TTC549 (cell line): Measurements from ENCODE around the gene IL27RA.
A peak's percentile ranks its signal among the peaks of the same experiment; 100 is the strongest.
"Not testable (repeated sequence)": the region's sequence is repeated elsewhere in the genome, so short reads cannot be mapped to it uniquely, and the experiment has no call there.

Source experiments
- FAIRE-seq: peaks from 2 replicates; lab custom pipeline; 2012; peaks lifted over from hg19 to GRCh38; lab: Jason Lieb, UNC

Gene IL27RA

DNA sequence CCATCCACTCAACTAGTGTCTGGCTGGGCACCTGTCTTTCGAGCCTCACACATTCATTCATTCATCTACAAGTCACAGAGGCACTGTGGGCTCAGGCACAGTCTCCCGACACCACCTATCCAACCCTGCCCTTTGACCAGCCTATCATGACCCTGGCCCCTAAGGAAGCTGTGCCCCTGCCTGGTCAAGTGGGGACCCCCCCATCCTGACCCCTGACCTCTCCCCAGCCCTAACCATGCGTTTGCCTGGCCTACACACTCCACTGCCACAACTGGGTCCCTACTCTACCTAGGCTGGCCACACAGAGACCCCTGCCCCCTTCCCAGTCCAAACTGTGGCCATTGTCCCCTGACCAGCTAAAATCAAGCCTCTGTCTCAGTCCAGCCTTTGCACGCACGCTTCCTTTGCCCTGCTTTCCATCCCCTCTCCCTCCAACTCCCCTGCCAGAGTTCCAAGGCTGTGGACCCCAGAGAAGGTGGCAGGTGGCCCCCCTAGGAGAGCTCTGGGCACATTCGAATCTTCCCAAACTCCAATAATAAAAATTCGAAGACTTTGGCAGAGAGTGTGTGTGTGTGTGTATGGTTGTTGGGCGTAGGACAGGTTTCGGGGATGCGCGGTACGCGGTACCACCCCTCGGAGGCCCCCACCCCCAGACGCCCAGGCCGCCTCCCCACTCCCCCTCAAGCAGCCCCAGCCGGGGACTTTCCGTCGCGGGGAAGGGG lies 404 bp upstream of the IL27RA start:
- FAIRE-seq = no peak

DNA sequence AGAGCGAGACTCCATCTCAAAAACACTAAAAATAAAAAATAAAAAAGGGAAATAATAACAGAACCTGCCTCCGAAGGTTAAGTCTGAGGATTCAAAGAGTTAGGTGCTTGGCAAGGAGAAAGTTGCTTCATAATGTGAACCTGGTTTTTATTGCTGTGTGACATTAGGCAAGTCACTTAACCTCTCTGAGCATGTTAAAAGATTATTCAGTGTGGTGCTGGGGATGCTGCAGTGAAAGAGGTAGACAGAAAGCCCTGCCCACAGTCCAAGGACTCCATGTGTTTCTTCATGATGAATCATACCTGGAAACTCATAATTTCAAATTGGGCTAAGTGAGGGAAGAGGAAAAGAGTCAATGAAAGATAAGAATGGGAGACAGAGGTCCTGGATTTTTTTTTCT lies 2.4 kb downstream of the IL27RA start:
- no peak for FAIRE-seq

DNA sequence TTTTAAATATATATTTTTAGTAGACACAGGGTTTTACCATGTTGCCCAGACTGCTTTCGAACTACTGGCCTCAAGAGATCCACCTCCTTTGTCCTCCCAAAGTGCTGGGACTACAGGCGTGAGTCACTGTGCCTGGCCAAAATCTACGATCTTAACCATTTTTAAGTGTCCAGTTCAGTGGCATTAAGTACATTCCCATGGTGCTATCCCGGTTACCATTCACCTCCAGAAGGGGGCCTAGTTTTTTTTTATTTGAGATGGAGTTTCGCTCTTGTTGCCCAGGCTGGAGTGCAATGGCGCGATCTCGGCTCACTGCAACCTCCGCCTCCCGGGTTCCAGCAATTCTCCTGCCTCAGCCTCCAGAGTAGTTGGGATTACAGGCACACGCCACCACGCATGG lies 3.6 kb downstream of the IL27RA start:
- not testable (repeated sequence) for FAIRE-seq

DNA sequence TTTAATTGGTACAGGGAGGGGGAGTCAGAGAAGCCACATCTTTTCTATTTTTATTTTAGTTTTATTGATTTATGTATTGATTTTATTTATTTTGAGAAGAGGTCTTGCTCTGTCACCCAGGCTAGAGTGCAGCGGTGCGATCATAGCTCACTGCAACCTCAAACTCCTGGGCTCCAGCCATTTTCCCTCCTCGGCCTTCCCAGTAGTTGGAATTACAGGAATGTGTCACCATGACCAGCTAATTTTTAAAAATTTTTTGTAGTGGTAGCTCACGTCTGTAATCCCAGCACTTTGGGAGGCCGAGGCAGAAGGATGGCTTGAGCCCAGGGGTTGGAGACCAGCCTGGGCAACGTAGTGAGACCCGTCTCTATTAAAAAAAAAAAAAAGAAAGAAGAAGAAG lies 4.1 kb downstream of the IL27RA start:
- no peak for FAIRE-seq

DNA sequence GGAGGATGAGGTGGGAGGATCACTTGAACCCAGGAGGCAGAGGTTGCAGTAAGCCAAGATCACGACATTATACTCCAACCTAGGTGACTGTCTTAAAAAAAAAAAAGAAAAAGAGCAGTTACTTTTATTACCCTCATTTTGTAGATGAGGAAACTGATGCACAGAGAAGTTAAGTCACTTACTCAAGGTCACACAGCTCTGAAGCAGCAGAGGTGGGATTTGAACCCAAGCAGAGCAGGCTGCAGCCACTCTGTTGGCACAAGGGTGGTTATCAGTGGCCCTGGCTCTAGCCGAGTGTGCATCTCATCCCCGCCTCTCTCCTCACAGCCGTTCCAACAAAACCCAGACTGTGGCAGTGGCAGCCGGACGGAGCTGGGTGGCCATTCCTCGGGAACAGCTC lies 7.6 kb downstream of the IL27RA start:
- no peak for FAIRE-seq

DNA sequence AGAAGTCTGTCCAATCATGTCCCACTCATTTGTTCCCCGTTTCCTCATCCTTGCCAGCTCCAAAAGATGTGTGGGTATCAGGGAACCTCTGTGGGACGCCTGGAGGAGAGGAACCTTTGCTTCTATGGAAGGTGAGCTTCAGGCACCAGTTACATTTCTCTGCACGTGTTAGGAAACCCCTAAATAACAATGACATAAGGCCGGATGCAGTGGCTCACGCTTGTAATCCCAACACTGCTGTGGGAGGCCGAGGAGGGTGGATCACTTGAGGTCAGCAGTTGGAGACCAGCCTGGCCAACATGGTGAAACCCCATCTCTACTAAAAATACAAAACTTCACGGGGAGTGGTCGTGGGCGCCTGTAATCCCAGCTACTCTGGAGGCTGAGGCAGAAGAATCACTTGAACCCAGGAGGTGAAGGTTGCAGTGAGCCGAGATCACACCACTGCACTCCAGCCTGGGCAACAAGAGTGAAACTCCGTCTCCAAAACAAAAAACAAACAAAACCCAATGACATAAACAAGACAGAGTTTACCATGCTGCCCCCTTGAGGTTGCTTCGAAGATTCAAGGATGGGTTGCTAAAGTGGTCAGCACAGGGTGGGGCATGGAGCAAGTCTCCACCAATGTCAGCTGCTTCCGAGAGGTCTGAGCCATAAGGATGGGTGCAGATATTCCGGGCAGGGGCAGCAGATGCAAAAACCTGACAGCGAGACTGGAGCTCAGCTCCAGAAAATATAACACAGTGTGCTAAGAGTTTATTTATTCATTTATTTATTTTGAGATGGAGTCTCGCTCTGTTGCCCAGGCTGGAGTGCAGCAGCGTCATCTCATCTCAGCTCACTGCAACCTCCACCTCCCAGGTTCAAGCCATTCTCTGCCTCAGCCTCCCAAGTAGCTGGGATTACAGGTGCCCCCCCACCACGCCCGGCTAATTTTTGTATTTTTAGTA lies 11.4 kb downstream of the IL27RA start:
- FAIRE-seq = peak; percentile 25

DNA sequence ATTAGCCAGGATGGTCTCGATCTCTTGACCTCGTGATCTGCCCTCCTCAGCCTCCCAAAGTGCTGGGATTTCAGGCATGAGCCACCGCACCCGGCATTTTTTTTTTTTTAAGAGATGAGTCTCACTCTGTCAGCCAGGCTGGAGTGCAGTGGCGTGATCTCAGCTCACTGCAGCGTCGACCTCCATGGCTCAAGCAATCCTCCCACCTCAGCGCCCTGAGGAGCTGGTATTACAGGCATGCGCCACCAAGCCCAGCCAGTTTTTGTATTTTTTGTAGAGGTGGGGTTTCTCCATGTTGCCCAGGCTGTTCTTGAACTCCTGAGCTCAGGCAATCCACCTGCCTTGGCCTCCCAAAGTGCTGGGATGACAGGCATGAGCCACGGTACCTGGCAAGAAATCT lies 16.3 kb downstream of the IL27RA start:
- FAIRE-seq = not testable (repeated sequence)

DNA sequence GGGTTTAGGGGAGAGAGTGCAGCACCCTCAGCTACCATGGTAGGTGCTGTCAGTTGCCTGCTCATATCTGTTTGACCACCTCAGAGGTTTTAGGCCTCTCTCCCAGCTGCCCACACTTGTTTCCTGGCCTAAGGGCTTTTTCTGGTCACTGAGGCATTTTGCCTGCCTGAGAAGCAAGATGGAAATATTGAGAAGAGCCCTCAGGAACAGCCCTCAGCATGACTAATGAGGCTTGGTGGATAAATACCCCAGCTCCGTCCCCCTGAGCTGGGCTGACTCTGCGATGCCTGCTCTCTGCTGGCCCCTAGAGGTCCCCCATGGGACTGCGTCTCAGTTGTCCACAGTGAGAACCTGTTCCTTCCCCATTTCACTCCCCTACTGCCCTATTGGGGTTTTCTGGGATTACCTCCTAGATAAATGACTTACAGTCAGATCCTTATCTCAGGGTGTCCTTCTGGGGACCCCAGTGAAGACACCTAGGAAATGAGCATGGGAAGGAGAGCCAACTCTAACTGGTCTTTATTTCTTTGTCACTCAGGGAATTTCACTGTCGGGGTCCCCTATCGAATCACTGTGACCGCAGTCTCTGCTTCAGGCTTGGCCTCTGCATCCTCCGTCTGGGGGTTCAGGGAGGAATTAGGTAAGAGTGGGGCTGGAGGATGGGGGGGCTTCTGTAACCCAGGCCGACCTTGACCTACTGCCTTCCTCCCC lies 17.0 kb downstream of the IL27RA start:
- no peak for FAIRE-seq

DNA sequence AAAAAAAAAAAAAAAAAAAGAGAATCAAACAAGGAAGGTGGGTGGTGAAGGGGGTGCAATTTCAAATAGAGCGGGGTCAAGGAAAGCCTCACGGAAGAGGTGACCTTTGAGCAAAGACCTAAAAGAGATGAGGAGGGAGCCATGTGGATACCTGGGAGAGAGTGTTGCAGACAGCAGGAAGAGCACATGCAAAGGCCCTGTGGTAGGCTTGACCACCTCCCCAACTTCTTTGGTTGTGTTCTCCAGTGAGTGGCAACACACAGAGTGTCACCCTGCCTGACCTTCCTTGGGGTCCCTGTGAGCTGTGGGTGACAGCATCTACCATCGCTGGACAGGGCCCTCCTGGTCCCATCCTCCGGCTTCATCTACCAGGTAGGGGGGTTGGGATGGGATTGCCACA lies 18.9 kb downstream of the IL27RA start:
- FAIRE-seq = no peak

DNA sequence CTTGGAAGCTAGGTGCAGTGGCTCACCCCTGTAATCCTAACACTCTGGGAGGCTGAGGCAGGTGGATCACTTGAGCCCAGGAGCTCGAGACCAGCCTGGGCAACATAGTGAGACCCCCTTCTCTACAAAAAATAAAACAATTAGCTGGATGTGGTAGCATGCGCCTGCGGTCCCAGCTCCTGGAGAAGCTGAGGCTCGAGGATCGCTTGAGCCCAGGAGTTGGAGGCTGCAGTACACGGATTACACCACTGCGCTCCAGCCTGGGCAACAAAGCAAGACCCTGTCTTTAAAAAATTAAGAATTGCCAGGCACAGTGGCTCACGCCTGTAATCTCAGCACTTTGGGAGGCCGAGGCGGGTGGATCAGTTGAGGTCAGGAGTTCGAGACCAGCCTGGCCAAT lies 19.4 kb downstream of the IL27RA start:
- not testable (repeated sequence) for FAIRE-seq

DNA sequence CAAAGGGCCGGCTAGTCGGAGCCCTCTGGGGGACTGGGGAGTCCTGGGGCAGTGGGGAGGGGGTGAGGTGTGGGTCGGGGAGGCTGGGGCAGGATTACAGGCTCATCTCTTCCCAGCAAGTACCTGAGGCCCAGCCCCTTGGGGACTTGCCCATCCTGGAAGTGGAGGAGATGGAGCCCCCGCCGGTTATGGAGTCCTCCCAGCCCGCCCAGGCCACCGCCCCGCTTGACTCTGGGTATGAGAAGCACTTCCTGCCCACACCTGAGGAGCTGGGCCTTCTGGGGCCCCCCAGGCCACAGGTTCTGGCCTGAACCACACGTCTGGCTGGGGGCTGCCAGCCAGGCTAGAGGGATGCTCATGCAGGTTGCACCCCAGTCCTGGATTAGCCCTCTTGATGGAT lies 20.4 kb downstream of the IL27RA start:
- FAIRE-seq = no peak

DNA sequence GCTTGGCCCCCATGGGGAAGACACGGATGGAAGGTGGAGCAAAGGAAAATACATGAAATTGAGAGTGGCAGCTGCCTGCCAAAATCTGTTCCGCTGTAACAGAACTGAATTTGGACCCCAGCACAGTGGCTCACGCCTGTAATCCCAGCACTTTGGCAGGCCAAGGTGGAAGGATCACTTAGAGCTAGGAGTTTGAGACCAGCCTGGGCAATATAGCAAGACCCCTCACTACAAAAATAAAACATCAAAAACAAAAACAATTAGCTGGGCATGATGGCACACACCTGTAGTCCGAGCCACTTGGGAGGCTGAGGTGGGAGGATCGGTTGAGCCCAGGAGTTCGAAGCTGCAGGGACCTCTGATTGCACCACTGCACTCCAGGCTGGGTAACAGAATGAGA lies 20.9 kb downstream of the IL27RA start:
- FAIRE-seq = no peak

DNA sequence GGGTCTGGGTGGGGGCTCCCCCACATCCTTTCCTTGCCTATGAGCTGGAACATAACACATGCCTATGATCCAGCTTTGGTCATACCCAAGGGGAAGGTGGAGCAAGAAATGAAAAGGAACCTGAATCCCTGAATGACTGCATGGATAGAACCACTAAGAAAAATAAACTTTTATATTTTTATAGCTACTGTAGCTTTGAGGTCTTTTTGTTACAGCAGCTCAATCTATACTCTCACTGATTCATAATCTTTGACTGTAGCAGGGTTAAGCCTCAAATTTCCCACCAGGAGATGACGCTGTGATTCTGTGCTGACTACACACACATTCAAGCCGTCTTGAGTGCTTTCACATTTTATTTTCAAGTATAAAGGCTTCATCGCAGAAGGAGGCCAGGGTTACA lies 21.5 kb downstream of the IL27RA start:
- no peak for FAIRE-seq

DNA sequence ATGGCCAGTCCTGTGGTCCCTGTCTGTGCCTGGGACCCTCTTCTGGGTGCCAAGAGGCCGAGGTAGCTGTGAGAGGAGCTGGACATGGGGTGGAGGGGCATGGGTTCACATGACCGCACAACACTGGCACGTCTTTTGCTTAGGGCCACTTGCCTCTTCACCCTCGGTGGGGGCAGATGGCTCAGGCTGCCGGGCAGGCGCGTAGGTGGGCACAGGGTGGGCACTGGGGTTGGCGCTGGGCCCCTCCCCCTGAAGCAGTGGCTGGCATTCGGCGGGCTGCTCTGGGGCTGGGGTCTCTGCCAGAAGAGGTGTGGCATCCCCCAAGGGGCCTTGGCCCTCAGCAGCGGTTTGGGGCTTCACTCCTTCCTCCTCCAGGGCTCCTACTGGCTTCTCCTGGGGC lies 21.9 kb downstream of the IL27RA start:
- FAIRE-seq = no peak

DNA sequence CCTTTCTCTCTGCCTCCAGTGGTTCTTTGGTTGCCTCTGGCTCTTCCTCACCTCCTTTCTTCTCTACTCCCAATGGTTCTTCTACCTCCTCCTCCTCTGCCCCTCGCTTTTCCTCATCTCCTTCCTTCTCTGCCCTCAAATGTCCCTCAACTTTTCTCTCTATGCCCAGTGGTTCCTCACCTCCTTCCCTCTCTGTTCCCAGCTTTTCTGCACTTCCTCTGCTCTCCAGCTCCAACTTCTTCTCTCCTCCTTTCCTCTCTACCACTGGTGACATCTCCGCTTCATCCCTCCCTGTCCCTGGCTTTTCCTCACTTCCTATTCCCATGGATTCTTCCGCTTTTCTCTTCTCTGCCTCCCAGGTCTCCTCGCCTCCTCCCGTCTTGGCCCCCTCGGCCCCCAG lies 22.5 kb downstream of the IL27RA start:
- FAIRE-seq = no peak

DNA sequence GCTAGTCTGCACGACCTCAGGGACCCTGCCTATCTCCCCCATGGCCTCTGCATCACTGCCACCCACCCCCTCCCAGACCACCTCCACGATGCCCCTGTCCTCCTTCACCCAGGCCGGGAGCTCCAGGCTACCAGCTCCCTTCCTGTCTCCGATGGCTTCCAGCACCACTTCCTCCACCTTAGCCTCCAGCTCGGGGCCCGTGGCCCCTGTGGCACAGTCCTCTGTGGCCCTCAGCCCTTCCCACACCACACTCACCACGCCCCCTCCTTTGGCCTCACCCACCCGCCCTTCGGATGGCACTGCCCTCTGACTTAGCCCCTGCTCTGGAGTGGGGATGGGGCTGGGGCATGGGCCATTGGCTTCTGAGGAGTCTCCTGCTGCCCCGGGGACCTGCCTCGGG lies 23.2 kb downstream of the IL27RA start:
- FAIRE-seq = no peak

DNA sequence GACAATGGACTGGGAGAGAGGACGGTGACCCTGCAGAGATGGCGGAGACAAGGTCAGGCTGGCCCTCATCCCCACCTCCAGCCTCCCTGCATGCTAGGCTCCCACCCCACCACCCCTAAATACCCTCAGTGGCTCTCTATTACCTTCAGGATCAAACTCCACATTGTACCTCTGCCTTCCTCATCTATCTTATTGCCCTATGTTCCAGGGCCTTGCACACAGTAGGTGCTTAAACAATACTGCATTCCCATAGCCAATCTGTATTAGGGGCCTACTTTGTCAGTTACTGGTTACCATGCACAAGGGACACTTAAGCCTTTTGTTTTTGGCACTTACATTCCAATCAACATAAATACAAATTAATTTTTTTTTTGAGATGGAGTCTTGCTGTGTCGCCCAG lies 23.8 kb downstream of the IL27RA start:
- FAIRE-seq = no peak

DNA sequence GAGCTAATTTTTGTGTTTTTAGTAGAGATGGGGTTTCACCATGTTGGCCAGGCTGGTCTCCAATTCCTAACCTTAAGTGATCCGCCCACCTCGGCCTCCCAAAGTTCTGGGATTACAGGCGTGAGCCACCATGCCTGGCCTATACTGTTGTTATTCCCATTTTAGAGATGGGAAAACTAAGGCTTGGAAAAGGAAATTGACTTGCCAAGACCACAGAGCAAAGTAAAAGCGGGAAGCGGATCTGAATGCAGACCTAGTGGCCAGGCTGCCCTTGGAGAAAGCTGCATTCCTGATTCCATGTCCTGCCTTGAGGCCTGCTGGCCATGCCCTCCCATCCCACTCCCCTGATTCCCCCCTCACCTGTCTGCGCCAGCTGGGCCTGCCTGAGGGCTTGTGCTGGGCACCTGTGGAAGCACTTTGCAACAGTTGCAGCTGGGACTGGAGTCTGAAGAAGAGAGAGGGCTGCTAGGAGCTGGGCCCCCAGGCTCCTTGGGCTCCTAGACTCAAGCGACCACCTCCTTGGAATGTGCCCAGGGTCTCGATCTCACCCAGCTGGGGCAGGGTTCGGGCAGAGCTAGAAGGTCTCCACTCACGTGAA lies 24.6 kb downstream of the IL27RA start:
- no peak for FAIRE-seq

DNA sequence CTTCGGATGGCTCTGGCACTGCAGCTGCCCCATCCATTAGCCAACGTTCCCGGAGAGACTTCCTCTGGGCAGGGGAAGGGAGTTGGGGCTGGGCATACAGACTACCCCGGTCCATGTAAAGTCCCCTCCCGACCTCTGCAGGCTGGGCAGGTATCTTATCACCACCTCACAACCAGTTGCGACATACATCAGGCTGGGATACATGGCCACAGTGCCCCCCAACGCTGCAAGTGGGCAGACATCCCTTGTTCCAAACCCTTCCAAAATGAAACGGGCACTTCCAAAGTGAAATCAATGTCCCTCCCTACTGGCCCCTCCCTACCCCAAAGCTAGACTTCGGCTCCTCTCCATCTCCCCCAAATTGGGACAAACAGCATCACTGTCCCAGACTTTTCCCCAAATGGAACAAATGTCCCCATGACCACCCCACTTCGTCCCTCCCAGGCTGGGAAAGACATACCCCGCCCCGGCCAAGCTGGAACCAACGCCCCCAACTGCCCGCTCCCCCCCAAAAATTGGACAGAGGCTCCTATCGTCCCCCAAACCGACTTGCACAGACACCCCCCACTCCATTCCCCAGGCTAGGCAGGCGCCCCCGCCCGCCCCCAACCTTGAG lies 25.3 kb downstream of the IL27RA start:
- FAIRE-seq = no peak

DNA sequence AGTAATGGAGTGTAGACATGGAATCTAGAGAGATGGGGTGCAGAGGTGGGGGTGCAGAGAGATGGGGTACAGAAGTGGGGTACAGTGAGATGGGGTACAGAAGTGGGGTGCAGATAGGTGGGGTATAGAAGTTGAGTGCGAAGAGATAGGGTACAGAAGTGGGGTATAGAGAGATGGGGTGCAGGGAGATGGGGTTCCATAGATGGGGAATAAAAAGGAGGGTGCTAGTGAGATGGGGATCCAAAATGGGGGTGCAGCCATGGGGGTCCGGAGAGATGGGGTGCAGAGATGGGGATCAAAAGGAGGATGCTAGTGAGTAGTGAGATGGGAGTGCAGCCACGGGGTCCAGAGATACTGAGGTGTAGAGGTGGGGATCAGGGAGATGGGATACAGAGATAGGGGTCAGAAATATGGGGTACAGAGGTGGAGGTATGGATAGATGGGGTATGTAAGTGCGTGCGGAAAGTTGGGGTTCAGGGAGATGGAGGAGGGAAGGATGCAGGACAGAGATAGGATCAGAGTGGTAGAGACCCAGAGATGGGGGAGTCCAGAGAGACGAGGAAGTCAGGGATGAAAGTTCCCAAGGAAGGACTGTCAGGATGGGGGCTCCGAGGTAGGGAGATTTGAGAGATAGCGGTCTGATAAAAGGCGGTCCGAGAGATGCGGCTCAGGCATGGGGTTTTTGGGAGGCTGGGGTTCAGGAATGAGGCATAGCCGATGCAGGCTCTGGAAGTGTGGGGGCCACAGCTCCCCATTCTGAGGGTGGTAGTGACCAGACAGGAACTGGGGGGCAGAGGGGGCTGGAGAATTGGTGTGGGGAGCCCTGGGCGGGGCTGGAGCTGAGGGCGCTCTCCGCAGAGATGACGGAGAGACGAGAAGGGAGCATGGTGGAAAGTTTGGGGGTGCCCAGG lies 26.9 kb downstream of the IL27RA start:
- no peak for FAIRE-seq

DNA sequence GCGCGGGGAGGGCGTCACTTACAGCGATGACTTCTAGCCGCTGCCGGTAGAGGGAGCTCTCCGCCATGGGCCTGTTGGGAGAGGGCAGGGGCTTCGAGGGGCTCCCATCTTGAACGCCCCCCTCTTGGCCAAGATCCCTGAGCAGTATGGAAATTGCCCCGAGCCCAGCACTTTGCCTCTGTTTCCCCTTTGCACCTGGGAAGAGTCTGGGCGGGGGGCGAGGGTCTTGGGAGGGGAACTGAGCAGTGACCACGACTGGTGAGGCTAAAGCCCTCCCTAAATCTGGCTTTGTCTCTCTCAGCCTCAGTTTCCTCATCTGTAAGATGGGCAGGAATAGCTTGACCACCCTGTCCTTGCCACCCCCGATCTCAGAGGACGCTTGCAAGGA lies 27.5 kb downstream of the IL27RA start:
- no peak for FAIRE-seq
